Measurements from ENCODE around the gene GCGR.

Gene GCGR

GRCh38 chr17:81833160-81833920 is 29.4 kb downstream of the GCGR start, which contains the start of gene MCRIP1:
Gene MCRIP1, minus strand, starts transcription at chr17:81833291. Its CDS starts 8,785 bp downstream, at chr17:81824506.
- Histone ChIP-seq H3K36me3 (no peaks in the 10 kb centered on the region), H3K4me1 (no peaks in the 10 kb centered on the region), H3K27me3 (no peaks in the 10 kb centered on the region), H3K9me3 (no peaks in the 10 kb centered on the region), H3K4me3 (ENCODE audit: low read depth, low read length) (peak within 1 kb of the TSS; percentile 87)
- TF ChIP-seq CTCF (IDR thresholded peaks at IDR 0.05; ENCODE audit: low read depth, low read length): no peak
- DNase-seq: peak; percentile 99

- DNase-seq: no peak
Measured at GRCh38 chr17:81833921-81834830, 30.2 kb downstream of the GCGR start.

GRCh38 chr17:81834831-81835267 is 30.9 kb downstream of the GCGR start, which contains the start of gene PPP1R27:
Gene PPP1R27, minus strand, starts transcription at chr17:81835050. Its CDS starts 97 bp downstream, at chr17:81834953.
- no peak for DNase-seq
- Histone ChIP-seq H3K4me1 (no peaks in the 10 kb centered on the region), H3K9me3 (no peaks in the 10 kb centered on the region), H3K4me3 (ENCODE audit: low read depth, low read length) (peak within 1 kb of the TSS; percentile 87), H3K36me3 (no peaks in the 10 kb centered on the region), H3K27me3 (no peaks in the 10 kb centered on the region)
- no peak for TF ChIP-seq CTCF (IDR thresholded peaks at IDR 0.05; ENCODE audit: low read depth, low read length)

More at GRCh38 chr17:81833921-81834830, 30.2 kb downstream of the GCGR start:
- Histone ChIP-seq H3K9me3 (no peaks in the 10 kb centered on the region), H3K36me3 (no peaks in the 10 kb centered on the region), H3K4me1 (no peaks in the 10 kb centered on the region), H3K27me3 (no peaks in the 10 kb centered on the region), H3K4me3 (ENCODE audit: low read depth, low read length) (peak overlapping the region; percentile 87)
- no peak for TF ChIP-seq CTCF (IDR thresholded peaks at IDR 0.05; ENCODE audit: low read depth, low read length)

GRCh38 chr17:81837641-81838040 is 33.7 kb downstream of the GCGR start:
- Histone ChIP-seq H3K27me3 (no peaks in the 10 kb centered on the region), H3K4me3 (ENCODE audit: low read depth, low read length) (no peak overlapping the region), H3K36me3 (peaks cover 3% of the 10 kb centered on the region), H3K4me1 (no peaks in the 10 kb centered on the region), H3K9me3 (no peaks in the 10 kb centered on the region)
- no peak for TF ChIP-seq CTCF (IDR thresholded peaks at IDR 0.05; ENCODE audit: low read depth, low read length)
- DNase-seq: no peak

- Histone ChIP-seq H3K27me3 (no peaks in the 10 kb centered on the region), H3K36me3 (peaks cover 15% of the 10 kb centered on the region), H3K4me3 (ENCODE audit: low read depth, low read length) (no peak overlapping the region), H3K4me1 (no peaks in the 10 kb centered on the region), H3K9me3 (no peaks in the 10 kb centered on the region)
- no peak for DNase-seq
- no peak for TF ChIP-seq CTCF (IDR thresholded peaks at IDR 0.05; ENCODE audit: low read depth, low read length)
Measured at GRCh38 chr17:81838753-81839255, 34.9 kb downstream of the GCGR start.
